ENCODE measurements around the gene SOX18. TPM values are rescaled to one million over a fixed set of nuclear protein-coding genes. Genes with fewer than 3 reads are reported as not detected.

SOX18 gene
- total RNA-seq, 3 donors from 2014 or later (not counting 1 experiment from before 2014, with no cell fraction given) = not detected

DNA sequence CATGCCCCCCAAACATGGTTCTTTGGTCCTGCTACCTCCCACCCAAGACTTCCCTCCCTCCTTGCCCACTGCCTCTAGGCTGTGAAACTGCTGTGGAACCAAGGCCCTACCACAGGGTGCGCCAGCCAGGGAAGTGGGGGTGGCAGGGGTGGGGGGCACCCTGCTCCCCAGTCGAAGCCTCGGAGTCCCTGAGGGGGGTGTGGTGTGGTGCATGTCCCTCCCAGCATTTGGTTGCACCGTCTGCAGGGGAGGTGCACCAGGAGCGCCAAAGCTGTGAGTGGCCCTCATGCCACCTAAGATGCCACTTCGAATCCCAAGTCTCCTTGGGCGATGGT is 28.1 kb upstream of the SOX18 start:
- H3K36me3 Mint-ChIP-seq = no peaks in the 10 kb centered on the region
- peak overlapping the region; percentile 90 for H3K4me3 Mint-ChIP-seq
- Histone ChIP-seq H3K27ac (ENCODE audit: low read length) (peak overlapping the region; percentile 69), H3K36me3 (ENCODE audit: control insufficient read depth, insufficient read depth, low read length) (peaks cover 34% of the 10 kb centered on the region), H3K4me3 (ENCODE audit: low read length) (peak overlapping the region; percentile 75), H3K4me1 (ENCODE audit: control insufficient read depth, insufficient read depth, low read length) (peaks cover 55% of the 10 kb centered on the region), H3K9me3 (ENCODE audit: control insufficient read depth, insufficient read depth, low read length) (no peaks in the 10 kb centered on the region), H3K27me3 (ENCODE audit: control insufficient read depth, insufficient read depth, low read length) (no peaks in the 10 kb centered on the region)
- H3K27me3 Mint-ChIP-seq (ENCODE audit: low read depth in 2 of 2) = no peaks in the 10 kb centered on the region
- peaks cover 16 to 50% of the 10 kb centered on the region in 2 donors for H3K4me1 Mint-ChIP-seq
- DNase-seq (no peak), ATAC-seq (peak in 1 of 3 donors; percentile 0)
- peak overlapping the region; percentile 82 to 92 for H3K27ac Mint-ChIP-seq
- intact Hi-C loops (cut with micrococcal nuclease) = no loop called here
- TF ChIP-seq, protein P1, sequence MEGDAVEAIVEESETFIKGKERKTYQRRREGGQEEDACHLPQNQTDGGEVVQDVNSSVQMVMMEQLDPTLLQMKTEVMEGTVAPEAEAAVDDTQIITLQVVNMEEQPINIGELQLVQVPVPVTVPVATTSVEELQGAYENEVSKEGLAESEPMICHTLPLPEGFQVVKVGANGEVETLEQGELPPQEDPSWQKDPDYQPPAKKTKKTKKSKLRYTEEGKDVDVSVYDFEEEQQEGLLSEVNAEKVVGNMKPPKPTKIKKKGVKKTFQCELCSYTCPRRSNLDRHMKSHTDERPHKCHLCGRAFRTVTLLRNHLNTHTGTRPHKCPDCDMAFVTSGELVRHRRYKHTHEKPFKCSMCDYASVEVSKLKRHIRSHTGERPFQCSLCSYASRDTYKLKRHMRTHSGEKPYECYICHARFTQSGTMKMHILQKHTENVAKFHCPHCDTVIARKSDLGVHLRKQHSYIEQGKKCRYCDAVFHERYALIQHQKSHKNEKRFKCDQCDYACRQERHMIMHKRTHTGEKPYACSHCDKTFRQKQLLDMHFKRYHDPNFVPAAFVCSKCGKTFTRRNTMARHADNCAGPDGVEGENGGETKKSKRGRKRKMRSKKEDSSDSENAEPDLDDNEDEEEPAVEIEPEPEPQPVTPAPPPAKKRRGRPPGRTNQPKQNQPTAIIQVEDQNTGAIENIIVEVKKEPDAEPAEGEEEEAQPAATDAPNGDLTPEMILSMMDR (IDR thresholded peaks at IDR 0.05) = no peak
- H3K9me3 Mint-ChIP-seq = no peaks in the 10 kb centered on the region
- 1% methylated on average over 7 of the region's 7 CpGs for WGBS (ENCODE audit: insufficient coverage)

DNA sequence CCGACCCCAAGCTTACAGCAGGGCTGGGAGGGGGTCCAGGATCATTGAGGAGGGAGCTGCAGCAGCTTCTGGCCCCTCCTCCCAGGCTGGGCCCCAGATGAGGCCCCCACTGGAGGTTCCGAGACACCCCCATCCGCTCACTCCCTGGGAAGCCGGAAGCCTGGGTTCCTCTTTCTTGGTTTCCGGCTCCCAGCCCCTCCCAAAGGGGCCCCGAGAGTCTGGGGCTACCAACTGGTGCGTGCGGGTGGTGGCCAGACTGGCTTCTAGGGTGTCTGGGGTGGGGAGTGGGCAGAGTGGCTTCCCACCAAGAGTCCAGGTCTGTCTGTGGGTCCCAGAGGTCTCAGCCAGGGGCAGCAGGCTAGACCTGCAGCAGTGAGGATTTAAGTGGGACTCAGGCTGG is 27.7 kb upstream of the SOX18 start:
- Mint-ChIP-seq H3K27me3 (ENCODE audit: low read depth in 2 of 2) (no peaks in the 10 kb centered on the region), H3K36me3 (no peaks in the 10 kb centered on the region), H3K27ac (peak overlapping the region; percentile 41 to 92), H3K4me1 (peaks cover 16 to 50% of the 10 kb centered on the region in 2 donors), H3K9me3 (no peaks in the 10 kb centered on the region), H3K4me3 (peak overlapping the region; percentile 90)
- H3K27me3 ChIP-seq (ENCODE audit: control insufficient read depth, insufficient read depth, low read length) = no peaks in the 10 kb centered on the region
- 10% methylated on average over 8 of the region's 8 CpGs for WGBS (ENCODE audit: insufficient coverage)
- H3K4me3 ChIP-seq (ENCODE audit: low read length) = peak overlapping the region; percentile 75
- ATAC-seq = no peak
- peak in 1 of 2 donors; percentile 55 for DNase-seq
- TF ChIP-seq, protein P1 (IDR thresholded peaks at IDR 0.05) = no peak
- H3K4me1 ChIP-seq (ENCODE audit: control insufficient read depth, insufficient read depth, low read length) = peaks cover 51% of the 10 kb centered on the region
- H3K27ac ChIP-seq (ENCODE audit: low read length) = peak overlapping the region; percentile 69
- intact Hi-C loops (cut with micrococcal nuclease) = no loop called here
- H3K36me3 ChIP-seq (ENCODE audit: control insufficient read depth, insufficient read depth, low read length) = peaks cover 37% of the 10 kb centered on the region
- no peaks in the 10 kb centered on the region for H3K9me3 ChIP-seq (ENCODE audit: control insufficient read depth, insufficient read depth, low read length)

GRCh38 chr20:64076061-64076997 is 26.9 kb upstream of the SOX18 start:
- H3K9me3 ChIP-seq (ENCODE audit: control insufficient read depth, insufficient read depth, low read length) = no peaks in the 10 kb centered on the region
- DNase-seq (no peak), ATAC-seq (no peak)
- no peaks in the 10 kb centered on the region for H3K27me3 ChIP-seq (ENCODE audit: control insufficient read depth, insufficient read depth, low read length)
- intact Hi-C loops (cut with micrococcal nuclease) = no loop called here
- Mint-ChIP-seq H3K4me1 (peaks cover 11 to 43% of the 10 kb centered on the region in 2 donors), H3K27ac (peak overlapping the region; percentile 41 to 92), H3K36me3 (no peaks in the 10 kb centered on the region), H3K27me3 (ENCODE audit: low read depth in 2 of 2) (no peaks in the 10 kb centered on the region), H3K4me3 (no peak overlapping the region), H3K9me3 (no peaks in the 10 kb centered on the region)
- TF ChIP-seq, protein P1 (IDR thresholded peaks at IDR 0.05) = no peak
- H3K4me1 ChIP-seq (ENCODE audit: control insufficient read depth, insufficient read depth, low read length) = peaks cover 48% of the 10 kb centered on the region
- peak overlapping the region; percentile 75 for H3K4me3 ChIP-seq (ENCODE audit: low read length)
- peaks cover 43% of the 10 kb centered on the region for H3K36me3 ChIP-seq (ENCODE audit: control insufficient read depth, insufficient read depth, low read length)
- peak overlapping the region; percentile 69 for H3K27ac ChIP-seq (ENCODE audit: low read length)
- WGBS (ENCODE audit: insufficient coverage) = 88% methylated on average over 19 of the region's 22 CpGs

Data from natural killer cell (primary cell).